Central memory CD4-positive, alpha-beta T cell (primary cell): ENCODE measurements around the gene PALMD.

ENCODE experiments used
- DNase-seq: peaks from one replicate; pipeline ENCODE4 v3.0.0; 2022
- total RNA-seq, 3 experiments: gene quantifications; one replicate each; lab custom pipeline; 2026; lab: John Stamatoyannopoulos, UW

PALMD gene, protein sequence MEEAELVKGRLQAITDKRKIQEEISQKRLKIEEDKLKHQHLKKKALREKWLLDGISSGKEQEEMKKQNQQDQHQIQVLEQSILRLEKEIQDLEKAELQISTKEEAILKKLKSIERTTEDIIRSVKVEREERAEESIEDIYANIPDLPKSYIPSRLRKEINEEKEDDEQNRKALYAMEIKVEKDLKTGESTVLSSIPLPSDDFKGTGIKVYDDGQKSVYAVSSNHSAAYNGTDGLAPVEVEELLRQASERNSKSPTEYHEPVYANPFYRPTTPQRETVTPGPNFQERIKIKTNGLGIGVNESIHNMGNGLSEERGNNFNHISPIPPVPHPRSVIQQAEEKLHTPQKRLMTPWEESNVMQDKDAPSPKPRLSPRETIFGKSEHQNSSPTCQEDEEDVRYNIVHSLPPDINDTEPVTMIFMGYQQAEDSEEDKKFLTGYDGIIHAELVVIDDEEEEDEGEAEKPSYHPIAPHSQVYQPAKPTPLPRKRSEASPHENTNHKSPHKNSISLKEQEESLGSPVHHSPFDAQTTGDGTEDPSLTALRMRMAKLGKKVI
- total RNA-seq = 0 reads per million in 3 experiments

DNA sequence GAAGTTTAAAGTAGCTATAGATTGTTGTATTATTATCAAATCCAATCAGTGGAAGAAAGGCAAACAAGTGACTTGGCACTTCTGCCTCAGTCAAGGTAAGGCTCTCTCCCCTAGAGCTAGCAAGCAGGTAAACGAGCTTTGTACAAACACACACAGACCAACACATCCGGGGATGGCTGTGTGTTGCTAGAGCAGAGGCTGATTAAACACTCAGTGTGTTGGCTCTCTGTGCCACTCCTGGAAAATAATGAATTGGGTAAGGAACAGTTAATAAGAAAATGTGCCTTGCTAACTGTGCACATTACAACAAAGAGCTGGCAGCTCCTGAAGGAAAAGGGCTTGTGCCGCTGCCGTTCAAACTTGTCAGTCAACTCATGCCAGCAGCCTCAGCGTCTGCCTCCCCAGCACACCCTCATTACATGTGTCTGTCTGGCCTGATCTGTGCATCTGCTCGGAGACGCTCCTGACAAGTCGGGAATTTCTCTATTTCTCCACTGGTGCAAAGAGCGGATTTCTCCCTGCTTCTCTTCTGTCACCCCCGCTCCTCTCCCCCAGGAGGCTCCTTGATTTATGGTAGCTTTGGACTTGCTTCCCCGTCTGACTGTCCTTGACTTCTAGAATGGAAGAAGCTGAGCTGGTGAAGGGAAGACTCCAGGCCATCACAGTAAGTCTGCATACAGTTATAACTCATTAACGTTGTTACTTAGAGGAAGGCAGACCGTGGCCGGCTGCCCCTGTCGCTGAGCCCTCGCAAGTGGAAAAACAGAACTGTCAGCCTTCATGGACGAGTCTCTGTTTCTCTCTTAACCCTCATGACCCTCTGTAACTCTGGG is at the start of gene PALMD:
Gene PALMD, plus strand, starts transcription at position 415 of the 833 bp plus-strand sequence. Its CDS starts 205 bp downstream, at position 620.
- DNase-seq = no peak

DNA sequence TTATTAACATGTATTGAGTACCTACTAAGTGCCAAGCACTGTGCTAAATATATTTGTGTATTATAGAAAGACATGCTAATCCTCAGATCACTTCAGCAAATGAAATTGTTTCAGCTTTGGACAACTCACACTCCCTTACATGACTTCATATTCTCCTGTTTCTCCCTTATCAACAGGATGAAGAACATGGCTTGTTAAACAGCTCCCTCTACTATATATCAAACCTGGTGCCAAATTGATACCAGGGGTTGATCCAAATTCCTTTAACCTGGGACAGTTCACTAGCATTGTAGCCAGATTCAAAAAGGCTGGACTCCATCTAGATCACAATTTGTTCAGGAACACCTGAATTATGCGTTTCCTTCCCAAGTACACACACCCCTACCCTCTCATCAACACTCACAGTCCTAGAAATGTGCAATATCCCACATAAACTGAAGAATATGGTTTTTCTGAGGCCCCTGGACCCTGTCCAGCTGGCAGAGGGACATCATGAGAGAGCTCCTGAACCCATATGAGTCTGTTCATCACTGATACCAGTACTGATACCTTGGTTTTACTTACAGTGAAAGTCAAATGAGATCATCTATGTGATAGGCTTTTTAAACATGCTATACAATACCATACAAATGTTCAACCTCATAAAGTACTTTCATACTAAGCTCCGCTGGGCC is 47.0 kb upstream of the PALMD start:
- DNase-seq = no peak

DNA sequence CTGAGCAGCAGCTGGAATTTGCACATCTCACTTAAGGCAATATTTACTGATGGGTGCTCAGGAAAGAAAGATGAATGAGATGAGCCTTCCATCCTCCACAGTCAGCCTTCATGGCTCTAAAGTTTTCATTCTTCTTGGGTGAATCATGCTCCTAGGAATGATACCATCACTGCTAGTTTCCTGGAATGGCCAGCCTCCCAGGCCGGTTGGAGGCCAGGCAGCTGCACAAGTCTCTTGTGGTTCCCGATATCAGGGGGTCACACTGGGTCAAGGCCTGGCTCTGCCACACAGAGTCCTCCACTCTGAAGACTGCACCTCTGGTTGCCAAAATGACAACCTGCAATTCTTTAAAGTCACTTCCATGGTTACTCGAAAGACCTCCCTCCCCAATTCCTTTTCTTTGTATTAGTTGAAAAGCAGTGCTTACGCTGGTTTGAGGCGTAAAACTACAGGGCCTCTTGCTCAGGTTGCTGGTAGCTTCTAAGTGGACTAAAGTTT is 46.2 kb upstream of the PALMD start:
- no peak for DNase-seq

DNA sequence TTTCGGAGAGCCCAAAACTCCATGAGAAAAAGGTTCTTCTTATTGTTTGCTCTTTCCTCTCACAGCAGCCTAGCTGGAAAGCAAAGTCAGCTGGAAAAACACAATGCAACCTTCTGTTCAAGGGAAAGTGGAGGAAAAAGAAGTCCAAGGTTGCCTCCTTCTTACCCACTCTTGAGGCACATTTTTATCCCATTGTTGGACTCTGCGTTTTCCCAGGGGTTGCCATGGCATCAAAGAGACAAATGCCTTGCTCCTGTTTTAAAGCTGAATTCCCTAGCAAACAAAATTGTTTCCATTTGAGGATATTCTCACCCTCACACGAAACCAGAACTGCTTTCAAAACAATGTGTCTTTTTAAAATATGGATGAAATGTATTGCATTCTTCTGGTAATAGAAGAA is 45.1 kb upstream of the PALMD start:
- no peak for DNase-seq

DNA sequence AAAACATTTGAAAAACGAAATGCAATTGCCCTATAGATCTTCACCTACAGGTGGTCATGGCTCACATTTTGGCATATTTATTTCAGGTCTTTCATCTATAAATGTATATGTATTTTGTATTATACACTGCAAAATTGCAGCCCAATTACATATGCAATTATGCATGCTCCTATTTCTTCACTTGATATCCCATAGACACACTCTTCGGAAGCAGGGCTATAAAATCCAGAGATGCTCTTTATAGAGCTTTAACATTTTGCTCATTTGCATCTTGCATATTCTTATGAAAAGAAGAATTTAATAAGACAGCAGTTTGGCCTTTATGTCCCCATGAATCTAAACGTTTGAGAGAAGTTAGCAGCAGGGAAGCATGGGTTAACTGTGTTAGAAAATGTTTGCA is 44.7 kb upstream of the PALMD start:
- DNase-seq = no peak

- DNase-seq = no peak
Measured at GRCh38 chr1:99601709-99602403, 44.1 kb upstream of the PALMD start.

DNA sequence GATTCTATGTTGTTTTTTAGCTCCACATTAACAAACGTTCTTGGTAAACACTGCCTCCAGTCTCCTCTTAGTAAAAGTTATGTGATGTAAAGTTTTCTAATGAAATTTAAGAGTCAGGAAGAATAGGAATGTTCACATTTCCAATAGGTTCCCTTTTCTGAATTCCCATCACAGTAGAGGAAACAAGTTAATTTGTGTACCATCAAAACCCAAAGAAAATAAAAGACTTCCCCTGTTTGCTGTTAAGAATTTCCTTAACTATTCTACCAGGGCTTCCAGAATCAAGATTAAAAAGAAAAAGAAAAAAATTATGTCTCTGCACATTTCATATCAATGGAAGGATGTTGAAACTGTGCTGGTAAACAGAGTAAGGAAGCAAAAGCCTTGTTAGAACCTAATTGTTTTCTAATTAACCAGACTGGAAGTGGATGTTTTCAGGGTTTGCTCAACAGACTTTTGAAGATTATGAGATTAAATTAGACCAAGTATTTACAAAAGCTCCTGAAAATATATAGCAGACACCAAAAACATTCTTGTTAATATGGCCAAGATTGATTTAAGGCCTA is 43.4 kb upstream of the PALMD start:
- no peak for DNase-seq

DNA sequence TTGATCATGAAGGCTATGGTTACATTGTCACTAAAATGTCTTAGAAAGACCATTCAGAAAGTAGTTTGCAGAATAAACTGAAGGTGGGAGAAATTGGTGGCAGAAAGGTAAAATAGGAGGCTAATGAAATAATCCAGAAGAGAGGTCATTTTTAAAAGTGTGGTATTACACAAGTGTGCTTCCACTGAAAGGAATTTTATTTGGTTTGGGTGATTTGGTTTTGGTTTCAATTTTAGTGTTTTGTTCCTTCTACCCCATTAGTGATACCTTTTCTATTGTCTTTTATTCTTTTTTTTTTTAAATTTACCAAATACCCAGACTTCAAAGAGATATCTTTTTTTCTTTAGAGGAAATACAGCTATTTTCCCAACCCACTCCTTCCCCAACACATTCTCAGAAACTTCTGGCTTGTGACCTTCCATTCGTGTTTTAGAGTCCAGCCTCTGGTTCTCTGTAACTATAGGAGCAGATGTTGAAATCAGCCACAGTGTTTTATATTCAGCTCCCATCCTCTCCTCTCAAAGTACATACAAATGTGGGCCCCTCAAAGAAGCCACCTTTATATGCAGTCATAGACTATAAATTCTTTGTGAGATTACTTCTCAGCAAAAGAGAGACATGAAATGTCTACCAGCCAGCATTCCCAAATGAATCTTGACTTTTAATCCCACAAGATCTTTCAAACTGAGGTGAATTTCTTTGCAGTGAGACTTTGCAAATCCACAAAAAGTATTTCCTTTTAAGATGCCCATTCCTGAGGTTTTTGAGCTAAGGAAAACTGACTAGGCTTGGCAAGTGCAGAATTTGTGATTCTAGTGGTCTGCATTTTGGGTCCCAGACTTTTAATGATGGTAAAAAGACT is 42.0 kb upstream of the PALMD start:
- DNase-seq = no peak

DNA sequence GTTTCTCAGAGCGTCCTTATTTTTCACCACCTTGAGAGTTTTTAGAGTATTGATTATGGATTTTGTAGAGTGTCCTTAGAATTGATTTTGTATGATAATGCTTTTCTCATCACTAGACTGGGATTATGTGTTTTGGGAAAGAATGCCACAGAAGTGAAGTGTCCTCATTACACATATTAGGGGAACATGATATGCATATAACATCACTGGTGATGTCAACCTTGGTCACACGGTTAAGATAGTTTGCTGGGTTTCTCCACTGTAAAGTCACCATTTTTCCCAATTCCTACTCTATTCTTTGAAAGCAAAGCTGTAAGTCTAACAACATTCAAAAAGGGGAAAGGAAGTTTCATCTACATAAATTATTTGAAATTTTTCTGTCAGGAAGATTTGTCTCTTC is 39.6 kb upstream of the PALMD start:
- DNase-seq = no peak

- no peak for DNase-seq
Measured at GRCh38 chr1:99607590-99607989, 38.3 kb upstream of the PALMD start.

DNA sequence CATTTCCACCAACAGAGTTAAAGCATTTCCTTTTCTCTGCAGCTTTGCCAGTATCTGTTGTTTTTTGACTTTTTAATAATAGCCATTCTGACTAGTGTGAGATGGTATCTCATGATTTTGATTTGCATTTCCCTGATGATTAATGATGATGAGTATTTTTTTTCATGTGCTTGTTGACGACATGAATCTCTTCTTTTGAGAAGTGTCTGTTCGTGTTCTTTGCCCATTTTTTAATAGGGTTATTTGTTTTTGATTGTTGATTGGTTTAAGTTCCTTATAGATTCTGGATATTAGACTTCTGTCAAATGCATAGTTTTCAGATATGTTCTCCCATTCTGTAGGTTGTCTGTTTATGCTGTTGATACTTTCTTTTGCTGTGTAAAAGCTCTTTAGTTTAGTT is 37.9 kb upstream of the PALMD start:
- no peak for DNase-seq

DNA sequence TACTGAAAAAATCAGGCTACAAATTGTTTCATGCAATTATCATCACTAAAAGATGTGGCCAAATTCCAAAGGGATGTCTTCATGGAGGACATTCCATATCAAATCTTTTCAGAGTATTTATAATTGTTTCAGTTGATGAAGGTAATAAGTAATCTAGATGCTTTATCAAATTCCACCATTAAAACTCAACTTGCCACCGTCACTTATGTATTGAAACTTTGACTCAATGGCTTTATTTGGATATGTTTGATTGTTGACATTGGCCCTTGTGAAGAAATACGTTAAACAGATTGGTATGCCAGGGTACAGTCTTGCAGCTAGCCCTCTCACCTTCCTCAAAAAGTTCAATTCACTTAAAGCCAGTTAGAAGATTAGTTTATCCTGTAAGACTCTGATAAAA is 32.2 kb upstream of the PALMD start:
- no peak for DNase-seq

- DNase-seq = no peak
Measured at GRCh38 chr1:99614728-99615127, 31.2 kb upstream of the PALMD start.

DNA sequence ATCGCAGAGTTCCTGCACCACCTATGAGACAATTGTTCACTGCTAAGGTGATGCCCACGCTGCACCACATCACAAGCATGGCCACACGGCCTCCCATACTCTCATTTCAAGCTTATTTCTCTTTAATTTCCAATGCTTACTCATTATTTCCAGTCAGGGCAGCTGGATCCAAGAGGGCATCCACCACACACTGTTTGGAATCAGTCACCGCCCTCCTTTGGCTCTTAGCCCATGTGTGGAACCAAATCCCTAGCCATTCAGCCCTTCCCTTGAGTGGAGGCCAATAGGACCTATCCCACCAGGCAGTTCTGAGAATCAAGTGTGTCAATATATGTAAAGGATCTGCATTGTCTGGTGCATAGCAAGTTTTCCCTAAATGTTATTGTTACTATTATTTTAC is 26.3 kb upstream of the PALMD start:
- no peak for DNase-seq

DNA sequence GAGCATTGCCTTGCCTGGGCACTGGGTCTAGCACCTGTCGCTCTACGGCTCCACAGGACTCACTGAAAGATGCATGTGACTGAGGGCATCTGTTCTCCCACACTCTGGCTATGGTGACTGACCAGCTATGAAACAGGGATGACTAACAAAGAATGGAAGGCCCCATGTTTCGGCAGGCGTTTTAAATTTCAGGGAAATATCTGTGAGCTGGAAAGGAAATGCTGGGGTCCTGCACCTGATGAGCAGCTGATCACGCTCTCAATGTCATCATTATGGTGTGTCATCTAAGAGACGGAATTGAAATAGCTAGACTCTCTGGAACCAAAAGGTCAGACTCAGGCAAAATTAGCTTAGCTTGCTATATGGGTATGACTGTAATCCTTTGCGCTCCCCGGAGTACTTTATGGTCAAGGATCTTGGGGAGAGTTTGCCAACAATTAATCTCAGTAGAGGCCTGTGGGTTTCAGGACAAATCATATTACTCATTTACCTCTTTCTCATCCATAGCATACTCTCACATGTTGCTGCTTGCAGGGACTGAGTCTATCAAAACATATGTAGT is 24.5 kb upstream of the PALMD start:
- DNase-seq = no peak

DNA sequence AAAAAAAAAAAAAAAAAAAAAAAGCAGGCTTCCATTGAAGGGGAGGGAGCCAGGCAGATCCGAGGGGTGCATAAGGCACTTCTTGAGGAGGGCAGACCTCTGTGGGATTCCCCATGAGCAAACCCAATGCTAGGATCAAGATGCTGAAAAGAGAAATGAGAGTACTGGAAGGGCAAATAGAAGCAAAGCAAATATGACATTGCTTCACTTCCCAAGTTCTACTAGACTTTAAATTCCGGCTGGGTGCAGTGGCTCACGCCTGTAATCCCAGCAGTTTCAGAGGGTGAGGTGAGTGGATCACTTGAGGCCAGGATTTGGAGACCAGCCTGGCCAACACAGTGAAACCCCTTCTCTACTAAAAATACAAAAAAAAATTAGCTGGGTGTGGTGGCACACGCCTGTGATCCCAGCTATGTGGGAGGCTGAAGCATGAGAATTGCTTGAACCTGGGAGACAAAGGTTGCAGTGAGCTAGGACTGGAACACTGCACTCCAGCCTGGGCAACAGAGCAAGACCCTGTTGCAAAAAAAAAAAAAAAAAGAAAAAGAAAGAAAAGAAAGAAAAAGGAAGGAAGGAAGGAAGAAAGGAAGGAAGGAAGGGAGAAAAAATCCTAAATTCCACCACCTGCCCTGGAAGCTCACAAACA is 23.1 kb upstream of the PALMD start:
- no peak for DNase-seq

GRCh38 chr1:99623554-99623953 is 22.4 kb upstream of the PALMD start:
- no peak for DNase-seq

DNA sequence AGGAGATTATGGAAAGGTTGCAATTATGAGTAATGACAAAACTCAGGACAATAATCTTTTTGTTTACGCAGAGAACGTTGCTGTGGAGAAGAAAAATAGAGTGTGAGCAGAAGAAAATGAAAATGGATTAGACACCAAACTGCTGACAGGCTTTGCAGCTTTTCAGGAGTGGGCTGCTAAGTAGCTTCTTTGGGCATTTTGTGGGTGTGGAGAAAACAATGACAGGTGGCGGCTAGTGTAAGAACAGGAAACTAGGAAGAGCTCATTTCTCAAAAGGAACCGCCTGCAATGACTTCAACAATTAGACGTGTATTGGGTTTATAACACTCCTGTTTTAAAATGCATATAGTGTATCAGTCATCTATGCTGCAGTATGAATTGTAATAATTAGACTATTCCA is 18.3 kb upstream of the PALMD start:
- no peak for DNase-seq

DNA sequence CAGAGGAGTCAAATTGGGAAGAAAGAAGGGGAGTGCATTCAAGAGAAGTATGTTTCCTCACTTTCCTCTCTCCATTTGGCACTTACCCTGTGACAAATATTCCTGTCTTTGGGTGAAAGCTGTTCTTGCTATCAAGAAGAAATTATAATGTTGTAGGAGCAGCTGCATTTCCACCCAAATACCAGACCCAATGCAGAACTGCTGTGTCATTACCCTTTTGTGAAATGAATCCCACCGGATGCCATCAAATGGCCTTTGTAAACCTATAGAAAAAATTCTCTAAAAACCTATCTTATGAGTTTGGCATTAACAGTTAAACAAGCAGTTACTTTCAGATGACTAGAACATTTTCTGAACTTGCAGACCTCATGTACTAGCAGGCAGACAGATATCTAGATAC is 16.7 kb upstream of the PALMD start:
- DNase-seq = no peak
